ENCODE measurements around the gene NUDT11. TPM values are rescaled to one million over a fixed set of nuclear protein-coding genes. Genes with fewer than 3 reads are reported as not detected.

NUDT11 gene
- total and polyA plus RNA-seq, 7 donors, result 0.05 to 0.28 (median 0.12) TPM; not detected in 1

GRCh38 chrX:51463322-51463721 lies 33.1 kb downstream of the NUDT11 start:
- H3K4me1 ChIP-seq, result no peaks in the 10 kb centered on the region
- intact Hi-C loops (cut with DNase I), result no loop called here
- H3K4me3 ChIP-seq, result no peak overlapping the region
- DNase-seq, result no peak
- no peaks in the 10 kb centered on the region for H3K9me3 ChIP-seq
- no peak for ATAC-seq
- H3K36me3 ChIP-seq (ENCODE audit: insufficient read depth in 1 of 2, low read depth in 1 of 2), result no peaks in the 10 kb centered on the region
- peaks cover 0 to 13% (median 0%) of the 10 kb centered on the region in 3 donors for H3K27me3 ChIP-seq (ENCODE audit: insufficient read depth in 3 of 3, low read length in 2 of 3)
- no peak for TF ChIP-seq CTCF (IDR thresholded peaks at IDR 0.05)
- 76 to 92% (median 87%) methylated on average over 4 of the region's 4 CpGs for WGBS, 3 donors
- H3K27ac ChIP-seq, result no peak overlapping the region

GRCh38 chrX:51461053-51462044 lies 35.0 kb downstream of the NUDT11 start:
- H3K4me3 ChIP-seq, result no peak overlapping the region
- H3K36me3 ChIP-seq (ENCODE audit: insufficient read depth in 1 of 2, low read depth in 1 of 2), result no peaks in the 10 kb centered on the region
- peaks cover 0 to 20% (median 0%) of the 10 kb centered on the region in 3 donors for H3K27me3 ChIP-seq (ENCODE audit: insufficient read depth in 3 of 3, low read length in 2 of 3)
- no peak for DNase-seq
- WGBS, 3 donors, result 39 to 48% (median 45%) methylated on average over 14 to 15 of the region's 15 CpGs
- H3K4me1 ChIP-seq, result no peaks in the 10 kb centered on the region
- no peak overlapping the region for H3K27ac ChIP-seq
- TF ChIP-seq CTCF (IDR thresholded peaks at IDR 0.05), result peak; percentile 79
- intact Hi-C loops (cut with DNase I), result no loop called here
- H3K9me3 ChIP-seq, result no peaks in the 10 kb centered on the region
- no peak for ATAC-seq

GRCh38 chrX:51459125-51459524 lies 37.3 kb downstream of the NUDT11 start:
- peak; percentile 26 for TF ChIP-seq CTCF (IDR thresholded peaks at IDR 0.05)
- WGBS, 3 donors, result 16 to 50% (median 35%) methylated on average over 1 of the region's 1 CpG
- H3K9me3 ChIP-seq, result no peaks in the 10 kb centered on the region
- H3K4me3 ChIP-seq, result no peak overlapping the region
- peaks cover 0 to 20% (median 0%) of the 10 kb centered on the region in 3 donors for H3K27me3 ChIP-seq (ENCODE audit: insufficient read depth in 3 of 3, low read length in 2 of 3)
- H3K27ac ChIP-seq, result no peak overlapping the region
- DNase-seq, result no peak
- intact Hi-C loops (cut with DNase I), result no loop called here
- H3K36me3 ChIP-seq (ENCODE audit: insufficient read depth in 1 of 2, low read depth in 1 of 2), result no peaks in the 10 kb centered on the region
- H3K4me1 ChIP-seq, result no peaks in the 10 kb centered on the region
- ATAC-seq, result no peak

GRCh38 chrX:51456814-51457213 lies 39.6 kb downstream of the NUDT11 start:
- no peak for DNase-seq
- TF ChIP-seq CTCF (IDR thresholded peaks at IDR 0.05), result no peak
- Histone ChIP-seq H3K4me3 (no peak overlapping the region), H3K27ac (no peak overlapping the region), H3K27me3 (ENCODE audit: insufficient read depth in 3 of 3, low read length in 2 of 3) (peaks cover 0 to 24% (median 0%) of the 10 kb centered on the region in 3 donors), H3K9me3 (no peaks in the 10 kb centered on the region), H3K36me3 (ENCODE audit: insufficient read depth in 1 of 2, low read depth in 1 of 2) (no peaks in the 10 kb centered on the region), H3K4me1 (no peaks in the 10 kb centered on the region)
- 0% methylated on average over 1 of the region's 1 CpG for WGBS, 3 donors
- ATAC-seq, result no peak
- intact Hi-C loops (cut with DNase I), result no loop called here

Data from psoas muscle (tissue), 8 donors.